Pancreas (tissue), 10 donors: ENCODE results near the gene RETREG2. TPM values are rescaled to one million over a fixed set of nuclear protein-coding genes. Genes with fewer than 3 reads are reported as not detected.

Experiments used
- ATAC-seq, 4 donors: fragments of 200-7000 bp; cut with Tn5 transposase; one replicate each; pipeline versions ENCODE4 v1.8.0 to v1.9.1; 2020; ENCODE audit warnings: mild to moderate bottlenecking in 4 of 4, moderate library complexity in 4 of 4
- DNase-seq, 6 donors: peaks; one replicate each; pipeline ENCODE4 v3.0.0-alpha.2; 2020
- FAIRE-seq: peaks from 2 replicates; lab custom pipeline; 2012; peaks lifted over from hg19 to GRCh38; lab: Jason Lieb, UNC
- H3K27ac ChIP-seq, 4 donors: fragments of 200-600 bp; sonication (generic); 1 replicate in 3 of 4; 2 replicates in 1 of 4; pipeline versions ENCODE4 v1.5.0 to v1.8.0; 2020
- H3K27me3 ChIP-seq, 4 donors: fragments of 200-600 bp; one replicate each; pipeline ENCODE4 v1.8.0; 2021
- H3K36me3 ChIP-seq, 3 donors: fragments of 200-600 bp; sonication (generic) in 1 of 3; one replicate each; pipeline versions ENCODE4 v1.5.0 to v1.8.0; 2020 to 2021
- H3K4me1 ChIP-seq, 3 donors: fragments of 200-600 bp; one replicate each; pipeline ENCODE4 v1.8.0; 2021
- H3K4me3 ChIP-seq, 4 donors: fragments of 200-600 bp; sonication (generic) in 2 of 4; one replicate each; pipeline versions ENCODE4 v1.5.0 to v1.8.0; 2020 to 2021
- H3K9me3 ChIP-seq, 4 donors: fragments of 200-600 bp; one replicate each; pipeline ENCODE4 v1.8.0; 2021
- WGBS, 2 donors: extraction: QIAGEN DNeasy Blood & Tissue Kit; methylation state at CpG; one replicate each; pipeline ENCODE4 v1.1.7; 2013; 5-methylcytosine and 5-hydroxymethylcytosine counted together
- intact Hi-C, 3 donors: fragments of 100-400 bp; cut with DNase I; formaldehyde crosslinking; loops; one replicate each; pipeline versions ENCODE4 v1.11.1 to v1.14.2; 2022
- polyA plus RNA-seq, 2 donors: library from polyadenylated mRNA; stranded (reverse); fragments of 200-250 nt; gene quantifications; one replicate each; pipeline ENCODE4 v1.2.3, GENCODE V29; 2013
- total RNA-seq, 6 donors: library from RNA; stranded (reverse); fragmentation: NEBNext Ultra II Directional in 4 of 6; extraction: Animal tissue kit (Norgen Biotek cat#: 25700) in 4 of 6; gene quantifications; one replicate each; pipeline versions ENCODE4 v1.2.1 to v1.2.4, GENCODE V29; 2021 to 2023
- TF ChIP-seq, protein P1 (sequence below), 4 donors: fragments of 200-600 bp; sonication (generic) in 3 of 4; IDR thresholded peaks; one replicate each; pipeline versions ENCODE4 v1.5.0 to v1.8.0; 2021; ENCODE audit warnings: antibody characterized with exemption in 4 of 4
- donor health status: healthy with polysubstance abuse.
- donor health status: DM: no; HTN: no; CAD: no; lungs with moderate emphysema.
- donor health status: DM: no; HTN: no; CAD: no.
- donor health status: control.
- donor health status: control.
- donor health status: Bipolar disorder and iron deficiency.
- donor health status: DM: yes; HTN: yes; CAD: no.
- donor health status: DM: no; HTN: no; CAD: no.
- donor health status: DM: no; HTN: no; CAD: no.
- donor health status: DM: yes; HTN: yes; CAD: no.

The RETREG2 gene
- total and polyA plus RNA-seq, 8 donors: 31.6 to 59.4 (median 46.2) TPM

DNA sequence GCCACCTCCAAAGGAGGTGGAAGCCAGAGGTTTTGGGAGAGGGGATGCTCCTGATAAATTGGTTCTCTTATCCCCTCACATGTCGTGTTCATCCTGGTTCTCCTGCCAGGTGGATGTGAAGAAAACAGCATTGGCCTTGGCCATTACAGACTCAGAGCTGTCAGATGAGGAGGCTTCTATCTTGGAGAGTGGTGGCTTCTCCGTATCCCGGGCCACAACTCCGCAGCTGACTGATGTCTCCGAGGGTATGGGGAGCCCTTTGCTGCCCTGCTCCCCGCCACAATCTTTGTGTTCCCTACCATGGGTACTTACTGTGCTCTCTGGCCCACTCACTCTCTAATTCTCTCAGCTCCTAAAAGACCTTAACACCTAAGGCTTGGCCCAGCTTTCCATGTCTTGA lies 3.5 kb downstream of the RETREG2 start:
- FAIRE-seq: no peak
- H3K4me1 ChIP-seq: peaks cover 8 to 11% (median 11%) of the 10 kb centered on the region in 3 donors
- no peak overlapping the region for H3K27ac ChIP-seq
- peaks cover 0 to 36% (median 15%) of the 10 kb centered on the region in 3 donors for H3K36me3 ChIP-seq
- no peaks in the 10 kb centered on the region for H3K27me3 ChIP-seq
- intact Hi-C loops: no loop called here
- TF ChIP-seq, protein P1, sequence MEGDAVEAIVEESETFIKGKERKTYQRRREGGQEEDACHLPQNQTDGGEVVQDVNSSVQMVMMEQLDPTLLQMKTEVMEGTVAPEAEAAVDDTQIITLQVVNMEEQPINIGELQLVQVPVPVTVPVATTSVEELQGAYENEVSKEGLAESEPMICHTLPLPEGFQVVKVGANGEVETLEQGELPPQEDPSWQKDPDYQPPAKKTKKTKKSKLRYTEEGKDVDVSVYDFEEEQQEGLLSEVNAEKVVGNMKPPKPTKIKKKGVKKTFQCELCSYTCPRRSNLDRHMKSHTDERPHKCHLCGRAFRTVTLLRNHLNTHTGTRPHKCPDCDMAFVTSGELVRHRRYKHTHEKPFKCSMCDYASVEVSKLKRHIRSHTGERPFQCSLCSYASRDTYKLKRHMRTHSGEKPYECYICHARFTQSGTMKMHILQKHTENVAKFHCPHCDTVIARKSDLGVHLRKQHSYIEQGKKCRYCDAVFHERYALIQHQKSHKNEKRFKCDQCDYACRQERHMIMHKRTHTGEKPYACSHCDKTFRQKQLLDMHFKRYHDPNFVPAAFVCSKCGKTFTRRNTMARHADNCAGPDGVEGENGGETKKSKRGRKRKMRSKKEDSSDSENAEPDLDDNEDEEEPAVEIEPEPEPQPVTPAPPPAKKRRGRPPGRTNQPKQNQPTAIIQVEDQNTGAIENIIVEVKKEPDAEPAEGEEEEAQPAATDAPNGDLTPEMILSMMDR (IDR thresholded peaks at IDR 0.05): no peak
- H3K4me3 ChIP-seq: no peak overlapping the region
- WGBS, 2 donors: 90 to 98% methylated on average over 6 of the region's 6 CpGs
- DNase-seq: peak in 1 of 6 donors; percentile 5
- no peak for ATAC-seq
- no peaks in the 10 kb centered on the region for H3K9me3 ChIP-seq

DNA sequence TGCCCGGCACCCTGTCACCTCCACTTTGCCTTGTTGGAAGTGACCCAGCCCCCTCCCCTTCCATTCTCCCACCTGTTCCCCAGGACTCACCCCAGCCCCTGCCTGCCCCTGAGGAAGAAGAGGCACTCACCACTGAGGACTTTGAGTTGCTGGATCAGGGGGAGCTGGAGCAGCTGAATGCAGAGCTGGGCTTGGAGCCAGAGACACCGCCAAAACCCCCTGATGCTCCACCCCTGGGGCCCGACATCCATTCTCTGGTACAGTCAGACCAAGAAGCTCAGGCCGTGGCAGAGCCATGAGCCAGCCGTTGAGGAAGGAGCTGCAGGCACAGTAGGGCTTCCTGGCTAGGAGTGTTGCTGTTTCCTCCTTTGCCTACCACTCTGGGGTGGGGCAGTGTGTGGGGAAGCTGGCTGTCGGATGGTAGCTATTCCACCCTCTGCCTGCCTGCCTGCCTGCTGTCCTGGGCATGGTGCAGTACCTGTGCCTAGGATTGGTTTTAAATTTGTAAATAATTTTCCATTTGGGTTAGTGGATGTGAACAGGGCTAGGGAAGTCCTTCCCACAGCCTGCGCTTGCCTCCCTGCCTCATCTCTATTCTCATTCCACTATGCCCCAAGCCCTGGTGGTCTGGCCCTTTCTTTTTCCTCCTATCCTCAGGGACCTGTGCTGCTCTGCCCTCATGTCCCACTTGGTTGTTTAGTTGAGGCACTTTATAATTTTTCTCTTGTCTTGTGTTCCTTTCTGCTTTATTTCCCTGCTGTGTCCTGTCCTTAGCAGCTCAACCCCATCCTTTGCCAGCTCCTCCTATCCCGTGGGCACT lies 4.5 kb downstream of the RETREG2 start:
- ATAC-seq (no peak), DNase-seq (peak in 2 of 6 donors; percentile 14 to 64), FAIRE-seq (no peak)
- Histone ChIP-seq H3K27ac (no peak overlapping the region), H3K4me1 (peaks cover 8 to 11% (median 11%) of the 10 kb centered on the region in 3 donors), H3K36me3 (peaks cover 0 to 36% (median 15%) of the 10 kb centered on the region in 3 donors), H3K4me3 (no peak overlapping the region), H3K27me3 (no peaks in the 10 kb centered on the region), H3K9me3 (no peaks in the 10 kb centered on the region)
- intact Hi-C loops: no loop called here
- 84 to 86% methylated on average over 8 of the region's 8 CpGs for WGBS, 2 donors
- TF ChIP-seq, protein P1 (IDR thresholded peaks at IDR 0.05): no peak

DNA sequence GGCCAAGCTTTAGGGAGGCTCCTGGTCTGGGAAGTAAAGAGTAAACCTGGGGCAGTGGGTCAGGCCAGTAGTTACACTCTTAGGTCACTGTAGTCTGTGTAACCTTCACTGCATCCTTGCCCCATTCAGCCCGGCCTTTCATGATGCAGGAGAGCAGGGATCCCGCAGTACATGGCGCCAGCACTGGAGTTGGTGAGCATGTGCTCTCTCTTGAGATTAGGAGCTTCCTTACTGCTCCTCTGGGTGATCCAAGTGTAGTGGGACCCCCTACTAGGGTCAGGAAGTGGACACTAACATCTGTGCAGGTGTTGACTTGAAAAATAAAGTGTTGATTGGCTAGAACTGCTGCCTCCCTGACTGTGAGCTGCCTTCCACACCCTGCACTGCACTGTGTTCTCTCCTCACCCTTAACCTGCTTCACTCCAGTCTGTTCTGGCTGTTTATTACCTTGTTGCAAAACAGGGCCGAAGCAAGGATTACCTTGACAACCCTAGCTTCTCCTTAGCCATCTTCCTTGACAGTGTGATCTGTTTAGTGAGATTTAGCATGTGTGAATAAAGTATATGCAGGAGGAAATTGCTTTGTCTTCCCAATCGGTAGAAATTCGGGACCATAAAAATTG lies 5.2 kb downstream of the RETREG2 start:
- H3K27ac ChIP-seq: no peak overlapping the region
- TF ChIP-seq, protein P1 (IDR thresholded peaks at IDR 0.05): no peak
- FAIRE-seq: no peak
- peaks cover 8 to 11% (median 11%) of the 10 kb centered on the region in 3 donors for H3K4me1 ChIP-seq
- no peaks in the 10 kb centered on the region for H3K9me3 ChIP-seq
- 87 to 89% methylated on average over 6 of the region's 6 CpGs for WGBS, 2 donors
- H3K27me3 ChIP-seq: no peaks in the 10 kb centered on the region
- peaks cover 0 to 36% (median 15%) of the 10 kb centered on the region in 3 donors for H3K36me3 ChIP-seq
- ATAC-seq: no peak
- no peak overlapping the region for H3K4me3 ChIP-seq
- DNase-seq: peak in 1 of 6 donors; percentile 12
- intact Hi-C loops: no loop called here

DNA sequence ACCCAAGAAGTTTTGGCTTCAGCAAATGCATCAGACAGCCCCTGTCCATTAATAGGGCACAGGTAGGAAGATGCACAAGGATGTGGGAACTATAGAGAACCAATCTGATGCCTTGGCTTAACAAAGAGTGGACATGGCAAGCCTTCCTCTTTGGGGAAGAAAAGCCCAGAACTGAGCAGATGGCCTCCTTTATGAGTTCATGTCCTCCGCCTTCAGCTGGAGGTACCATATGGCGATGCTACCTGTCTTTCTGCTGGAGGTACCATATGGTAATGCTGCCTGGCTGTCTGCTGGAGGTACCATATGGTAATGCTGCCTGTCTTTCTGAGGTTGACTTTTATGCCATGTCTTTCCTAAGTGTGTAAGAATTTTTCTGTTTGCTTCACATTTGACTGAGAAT lies 6.0 kb downstream of the RETREG2 start:
- no peak overlapping the region for H3K4me3 ChIP-seq
- no peak overlapping the region for H3K27ac ChIP-seq
- TF ChIP-seq, protein P1 (IDR thresholded peaks at IDR 0.05): no peak
- 96 to 98% methylated on average over 2 of the region's 2 CpGs for WGBS, 2 donors
- no peak for ATAC-seq
- no peaks in the 10 kb centered on the region for H3K9me3 ChIP-seq
- peak in 1 of 6 donors; percentile 4 for DNase-seq
- peaks cover 0 to 36% (median 15%) of the 10 kb centered on the region in 3 donors for H3K36me3 ChIP-seq
- intact Hi-C loops: no loop called here
- peaks cover 5 to 7% (median 6%) of the 10 kb centered on the region in 3 donors for H3K4me1 ChIP-seq
- no peaks in the 10 kb centered on the region for H3K27me3 ChIP-seq
- no peak for FAIRE-seq
